Measurements from ENCODE around the gene KTN1.
A peak's percentile ranks its signal among the peaks of the same experiment; 100 is the strongest.

KTN1 gene

DNA sequence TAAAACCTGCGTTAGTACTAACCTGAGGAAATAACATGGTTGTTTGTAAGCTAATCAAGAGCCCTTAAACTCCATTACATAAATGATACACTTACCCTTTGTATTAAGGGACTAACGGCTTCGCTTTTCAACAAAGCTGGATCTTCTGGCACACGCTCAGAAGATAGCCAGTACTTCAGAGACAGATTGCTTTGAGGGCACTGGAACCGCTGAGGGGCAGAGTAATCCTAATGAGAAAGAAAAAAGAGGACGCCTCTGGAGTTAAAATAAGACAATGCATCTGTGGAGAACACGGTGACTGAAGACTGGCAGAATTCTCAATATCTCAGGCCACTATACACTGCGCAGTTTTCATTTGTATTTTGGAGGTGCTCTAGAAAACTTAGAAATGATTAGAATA, 1.5 kb upstream of the KTN1 start:
- DNase-seq: no peak

DNA sequence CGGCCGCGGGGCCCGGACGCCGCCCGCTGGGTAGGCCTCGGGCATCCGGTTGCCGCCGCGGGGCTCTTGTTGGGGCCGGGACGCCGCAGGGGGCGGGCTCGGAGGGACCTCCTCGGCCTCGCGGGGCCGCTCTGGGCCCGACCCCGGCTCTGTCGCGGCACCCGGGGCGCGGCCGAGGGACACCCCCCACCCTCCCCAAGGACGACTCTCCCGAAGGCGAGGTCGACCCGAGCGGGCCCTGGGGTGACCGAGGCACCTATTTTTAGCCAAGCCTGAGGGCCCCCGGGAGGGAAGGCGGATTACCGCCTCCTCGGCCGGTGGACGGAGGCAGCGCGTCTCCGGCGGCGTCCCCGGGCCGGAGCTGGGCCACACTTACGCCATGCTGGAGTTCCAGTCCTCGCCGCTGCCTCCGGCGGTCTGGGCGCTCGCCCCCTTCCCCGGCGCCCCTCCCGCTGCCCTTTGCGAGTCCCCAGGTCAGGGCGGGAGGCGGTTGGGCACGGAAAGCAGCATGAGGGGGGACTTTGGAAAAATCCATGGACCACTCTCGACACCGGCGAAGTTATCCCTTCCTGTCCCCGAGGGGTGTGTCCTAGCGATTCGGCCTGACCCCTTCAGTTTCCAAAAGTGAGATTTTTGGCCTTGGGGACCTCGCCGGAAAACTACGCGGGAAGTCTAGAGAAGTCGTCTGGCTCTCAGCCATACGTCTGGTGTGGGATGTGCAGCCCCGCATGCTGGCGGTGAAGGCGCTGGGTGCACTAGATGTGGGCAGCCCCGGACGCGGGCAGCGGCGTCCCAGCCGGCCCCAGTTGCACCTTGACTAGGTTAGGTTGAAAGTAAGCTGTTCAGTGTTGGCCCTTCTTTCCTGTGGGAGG, 699 bp downstream of the KTN1 start:
- DNase-seq: peak; percentile 54

DNA sequence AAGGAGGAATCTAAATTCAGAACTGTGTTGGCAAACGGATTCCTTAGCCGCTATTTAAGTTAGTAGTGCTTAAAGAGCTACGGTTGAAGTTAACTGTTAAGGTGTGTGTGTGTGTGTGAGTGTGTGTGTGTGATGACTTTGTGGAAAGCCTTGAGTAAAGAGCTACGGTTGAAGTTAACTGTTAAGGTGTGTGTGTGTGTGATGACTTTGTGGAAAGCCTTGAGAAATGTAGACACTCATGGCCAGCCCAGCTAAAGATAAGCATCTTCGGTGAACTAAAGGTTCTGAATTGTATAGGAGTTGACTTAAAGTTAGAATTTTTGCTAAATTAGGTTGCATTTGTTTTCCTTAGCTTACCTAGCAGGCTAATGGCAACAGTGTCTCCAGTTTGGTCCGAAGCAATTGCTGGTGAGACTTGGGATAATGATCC, 1.4 kb downstream of the KTN1 start:
- no peak for DNase-seq

DNA sequence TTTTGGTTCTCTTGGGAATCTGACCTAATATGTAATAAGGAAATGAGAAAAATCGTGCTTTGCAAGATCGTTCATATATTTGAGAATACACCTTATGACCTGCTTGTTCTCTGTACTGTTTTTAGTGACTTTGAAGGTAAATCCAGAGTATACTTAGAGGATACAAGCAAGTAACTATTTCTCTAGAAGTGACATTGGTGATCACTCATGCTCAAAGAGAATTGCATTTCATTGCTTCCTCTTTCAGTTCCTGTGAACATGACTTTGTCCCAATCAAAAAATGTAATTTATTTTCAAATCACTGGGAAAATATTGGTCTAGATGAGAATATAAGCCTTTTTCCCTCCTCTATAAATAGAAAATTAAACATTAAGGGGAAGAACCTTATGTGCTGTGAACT, 2.7 kb downstream of the KTN1 start:
- DNase-seq: no peak

DNA sequence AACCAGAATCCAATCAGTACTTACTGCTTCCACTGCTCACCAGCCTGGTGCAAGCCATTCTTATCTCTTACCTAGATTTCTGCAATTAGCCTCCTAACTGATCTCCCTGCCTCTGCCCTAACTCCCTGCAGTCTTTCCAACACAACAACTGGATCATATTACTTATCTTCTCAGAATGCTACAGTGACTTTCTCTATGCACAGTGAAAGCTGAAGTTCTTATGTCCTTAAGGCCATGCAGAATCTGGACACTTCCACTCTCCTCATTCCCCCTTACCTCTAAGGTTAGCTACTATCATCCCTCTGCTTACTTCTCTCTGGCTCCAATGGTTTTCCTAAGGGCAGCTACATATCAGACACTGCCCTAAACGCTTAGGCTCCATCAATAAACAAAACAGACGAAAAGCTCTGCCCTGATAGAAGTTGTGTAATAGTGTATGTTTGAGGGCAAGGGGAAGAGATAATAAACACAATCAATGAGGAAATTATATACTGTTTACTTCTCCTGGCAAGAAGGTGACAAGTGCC, 4.0 kb downstream of the KTN1 start:
- no peak for DNase-seq

DNA sequence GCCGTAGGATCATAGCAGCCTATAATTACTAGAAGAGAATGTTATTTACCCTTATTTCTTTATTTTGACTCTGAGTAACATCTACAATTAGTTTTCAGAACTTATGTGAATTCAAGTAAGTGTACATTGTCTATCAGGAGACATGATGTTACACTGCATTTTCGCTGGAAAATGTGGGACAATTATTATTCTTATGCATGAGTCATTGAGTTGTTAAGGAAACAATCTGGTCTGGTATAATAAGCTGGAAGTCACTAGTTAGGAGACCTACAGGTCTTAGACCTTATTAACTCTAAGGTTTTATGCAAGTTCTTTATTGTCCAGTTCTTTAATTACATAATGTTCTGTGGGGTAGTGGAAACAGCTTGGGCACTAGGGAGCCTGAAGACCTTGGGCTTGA, 5.8 kb downstream of the KTN1 start:
- no peak for DNase-seq

DNA sequence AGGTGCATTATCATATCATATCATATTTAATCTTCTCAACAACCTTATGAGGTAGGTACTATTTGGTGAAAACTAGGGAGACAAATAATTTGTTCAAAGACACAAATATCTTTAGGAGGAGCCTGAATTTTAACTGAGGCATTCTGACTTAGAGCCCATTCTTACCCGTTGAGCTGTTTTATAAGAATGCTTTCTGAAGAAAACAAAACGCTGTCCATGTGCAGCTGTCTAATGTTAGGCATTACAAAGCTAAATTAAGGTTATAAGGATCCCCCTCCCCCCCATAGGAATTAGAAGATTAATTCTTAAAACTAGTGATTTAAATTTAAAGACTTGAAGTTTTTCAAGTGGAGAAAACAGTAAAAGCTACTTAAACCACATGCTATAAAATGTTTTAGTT, 6.4 kb downstream of the KTN1 start:
- no peak for DNase-seq

DNA sequence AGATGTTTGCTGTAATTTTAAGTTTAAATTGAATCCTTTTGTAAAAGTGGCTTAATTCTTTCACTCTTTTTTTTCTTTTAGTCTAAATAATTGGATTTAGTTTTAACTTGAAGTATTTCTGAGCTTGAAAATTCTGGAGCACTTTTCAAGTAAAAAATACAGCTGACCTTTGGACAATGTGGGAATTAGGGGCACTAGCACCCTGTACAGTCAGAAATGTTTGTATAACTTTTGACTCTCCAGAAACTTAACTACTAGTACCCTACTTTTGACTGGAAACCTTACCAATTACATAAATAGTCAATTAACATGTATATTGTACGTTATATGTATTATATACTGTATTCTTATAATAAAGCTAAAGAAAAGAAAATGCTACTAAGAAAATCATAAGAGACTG, 7.8 kb downstream of the KTN1 start:
- no peak for DNase-seq

DNA sequence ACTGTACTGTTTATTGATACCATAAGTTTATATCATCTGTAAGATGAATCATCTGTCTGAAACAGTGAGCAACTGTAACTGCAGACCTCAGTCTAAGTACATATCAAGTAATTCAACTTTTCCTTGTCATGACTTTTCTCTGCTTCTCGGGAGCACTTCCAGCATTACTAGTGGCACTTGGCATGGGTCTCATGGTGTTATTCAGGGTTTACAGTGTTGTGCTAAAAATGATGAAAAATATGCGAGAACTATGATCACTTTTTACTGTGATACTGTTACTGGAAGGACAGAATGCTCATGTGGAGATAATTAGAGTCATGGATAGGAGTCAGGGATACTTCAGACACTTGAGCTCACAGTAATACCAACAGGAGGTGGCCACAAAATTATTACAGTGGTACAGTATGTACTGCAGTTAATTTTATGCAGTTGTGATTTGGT, 8.3 kb downstream of the KTN1 start:
- DNase-seq: no peak

DNA sequence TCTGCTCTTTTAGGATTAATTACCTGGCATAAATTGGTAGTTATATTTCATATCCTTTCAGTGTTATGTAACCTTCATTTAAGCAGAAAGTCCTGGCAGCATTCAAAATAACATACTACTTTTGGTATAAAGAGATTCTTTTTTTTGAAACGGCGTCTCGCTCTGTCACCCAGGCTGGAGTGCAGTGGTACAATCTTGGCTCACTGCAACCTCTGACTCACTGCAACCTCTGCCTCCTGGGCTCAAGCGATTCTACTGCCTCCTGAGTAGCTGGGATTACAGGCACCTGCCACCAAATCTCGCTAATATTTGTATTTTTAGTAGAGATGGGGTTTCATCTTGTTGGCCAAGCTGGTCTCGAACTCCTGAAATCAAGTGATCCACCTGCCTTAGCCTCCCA, 9.2 kb downstream of the KTN1 start:
- no peak for DNase-seq

DNA sequence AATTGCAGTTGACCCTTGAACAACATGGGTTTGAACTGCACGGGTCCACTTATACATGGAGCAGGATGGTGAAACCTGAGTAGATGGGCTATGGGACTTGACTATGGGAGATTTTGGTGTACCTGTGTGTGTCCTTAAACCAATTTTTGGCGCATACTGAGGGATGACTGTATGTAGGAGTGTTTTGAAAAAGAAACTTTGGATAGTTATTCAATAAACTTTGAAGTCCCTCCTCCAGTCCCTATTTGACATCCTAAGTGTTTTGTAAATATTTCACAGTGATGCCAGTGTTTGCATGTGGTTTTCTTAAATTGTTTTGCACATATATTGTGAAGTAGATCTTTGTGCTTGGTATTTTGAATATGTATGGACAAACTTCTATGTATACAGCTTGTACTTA, 12.4 kb downstream of the KTN1 start:
- DNase-seq: no peak

DNA sequence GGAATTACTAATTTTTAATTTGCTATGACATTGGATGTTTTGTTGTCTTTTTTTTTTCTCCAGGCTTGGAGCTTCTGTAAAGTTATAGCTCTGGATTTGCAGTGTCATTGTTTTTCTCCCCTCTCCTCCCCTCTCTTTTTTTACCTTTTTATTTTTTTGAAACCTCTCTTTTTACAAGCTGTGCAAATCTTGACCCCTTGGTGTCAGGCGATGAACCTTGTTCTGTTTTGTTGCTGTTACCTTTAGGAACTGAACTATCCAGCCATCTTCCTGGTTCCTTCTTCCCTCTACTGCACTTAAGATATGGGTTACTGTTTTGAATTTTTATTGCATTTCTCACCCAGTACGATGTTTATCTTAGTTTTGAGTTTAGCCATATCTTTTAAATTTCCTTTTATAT, 13.7 kb downstream of the KTN1 start:
- DNase-seq: no peak

DNA sequence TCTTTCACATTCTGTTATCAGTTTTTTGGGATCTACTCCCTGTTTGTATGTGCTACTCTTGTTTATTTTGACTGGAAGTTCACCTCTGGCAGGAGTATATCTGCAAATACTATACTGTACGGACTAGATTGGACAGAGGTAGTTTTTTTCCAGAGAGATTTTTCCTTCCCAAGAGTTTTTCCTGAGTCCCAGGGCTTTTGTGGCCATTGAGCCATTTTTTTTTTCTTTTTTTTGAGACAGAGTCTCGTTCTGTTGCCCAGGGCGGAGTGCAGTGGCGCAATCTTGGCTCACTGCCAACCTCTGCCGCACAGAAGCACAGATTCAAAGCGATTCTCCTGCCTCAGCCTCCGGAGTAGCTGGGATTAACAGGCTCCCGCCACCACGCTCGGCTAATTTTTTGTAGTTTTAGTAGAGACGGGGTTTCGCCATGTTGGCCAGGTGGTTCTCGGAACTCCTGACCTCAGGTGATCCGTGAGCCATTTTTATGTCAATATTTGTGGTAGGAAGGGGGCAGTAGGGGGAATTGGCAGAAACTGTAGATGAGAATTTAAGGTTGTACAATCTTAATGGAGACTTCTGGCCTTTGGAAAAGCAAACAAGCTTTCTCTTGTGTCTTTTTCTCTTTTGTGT, 19.4 kb downstream of the KTN1 start:
- DNase-seq: no peak

DNA sequence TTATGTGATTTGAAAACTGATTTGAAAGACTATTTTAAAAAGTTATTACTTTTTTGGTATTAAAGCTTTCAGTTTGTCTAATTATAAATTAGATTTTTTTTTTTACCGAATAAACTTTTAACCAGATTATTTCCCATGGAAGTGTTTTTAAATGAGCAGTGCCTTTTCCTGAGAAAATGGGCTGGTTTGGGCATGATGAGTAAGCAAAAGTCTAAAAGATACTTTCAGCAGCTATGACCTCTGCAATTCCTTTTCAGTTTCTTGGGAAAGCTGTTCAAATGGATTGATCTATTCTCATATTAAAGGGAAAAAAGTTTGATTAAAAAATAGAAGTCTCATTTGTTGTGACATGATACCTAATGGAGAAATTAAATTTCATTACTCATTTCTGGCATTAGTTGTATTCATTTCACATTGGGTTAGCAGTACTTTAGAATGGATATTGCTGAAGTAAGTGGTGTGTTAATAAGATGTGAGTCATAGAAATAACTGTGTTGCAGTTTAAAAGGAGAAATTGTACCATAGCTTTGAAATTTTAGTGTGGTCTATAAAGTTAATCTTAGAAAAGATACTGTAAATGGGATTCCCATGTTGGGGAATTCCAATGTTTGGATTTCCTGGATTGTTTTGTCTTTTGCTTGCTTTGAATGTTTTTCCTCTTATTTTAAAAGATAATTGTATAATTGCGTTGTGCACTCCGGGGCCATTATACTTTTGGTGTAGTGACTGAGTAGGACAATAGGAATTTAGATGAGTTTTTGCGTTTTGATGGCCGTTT, 21.0 kb downstream of the KTN1 start:
- DNase-seq: no peak

DNA sequence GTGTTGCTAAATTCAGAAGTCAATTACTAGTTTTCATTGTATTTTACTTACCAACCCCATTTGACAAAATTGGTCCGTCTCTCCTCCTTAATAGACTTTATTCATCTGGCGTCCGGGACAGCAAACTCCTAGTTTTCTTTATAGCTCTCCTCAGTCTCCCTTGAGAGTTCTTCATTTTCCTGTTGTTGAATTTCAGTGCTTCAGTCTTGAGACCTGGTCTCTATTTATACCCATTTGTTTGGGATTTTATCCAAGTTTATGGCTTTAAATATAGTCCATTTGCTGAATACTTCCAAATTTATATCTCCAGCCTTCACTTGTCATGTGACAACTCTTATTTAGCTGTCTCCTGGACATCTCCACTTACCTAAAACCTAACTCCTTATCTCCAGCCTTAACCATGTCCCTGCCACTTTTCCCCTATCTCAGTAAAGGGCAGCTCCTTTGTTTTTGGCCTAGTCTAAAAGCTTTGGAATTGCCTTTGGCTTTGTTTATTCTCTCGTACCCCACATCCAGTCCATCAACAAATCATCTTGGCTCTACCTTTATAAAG, 23.5 kb downstream of the KTN1 start:
- no peak for DNase-seq

DNA sequence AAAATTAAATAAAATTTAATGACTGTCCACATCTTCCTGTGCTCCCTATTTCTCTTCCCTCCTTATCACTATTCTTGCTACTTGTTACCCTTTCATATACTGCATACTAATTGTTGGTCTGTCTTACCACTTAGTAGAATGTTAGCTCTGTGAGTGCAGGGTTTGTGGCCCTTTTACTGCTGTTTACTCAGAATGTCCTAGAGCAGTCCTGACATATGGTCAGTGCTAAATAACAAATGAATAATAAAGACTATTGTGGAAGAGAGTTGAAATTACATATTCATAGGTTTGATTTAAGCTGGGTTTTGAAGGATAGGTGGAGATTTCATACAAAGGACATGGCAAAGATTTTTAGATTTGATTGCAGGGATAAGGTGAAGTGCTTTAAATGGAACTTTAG, 24.5 kb downstream of the KTN1 start:
- no peak for DNase-seq

DNA sequence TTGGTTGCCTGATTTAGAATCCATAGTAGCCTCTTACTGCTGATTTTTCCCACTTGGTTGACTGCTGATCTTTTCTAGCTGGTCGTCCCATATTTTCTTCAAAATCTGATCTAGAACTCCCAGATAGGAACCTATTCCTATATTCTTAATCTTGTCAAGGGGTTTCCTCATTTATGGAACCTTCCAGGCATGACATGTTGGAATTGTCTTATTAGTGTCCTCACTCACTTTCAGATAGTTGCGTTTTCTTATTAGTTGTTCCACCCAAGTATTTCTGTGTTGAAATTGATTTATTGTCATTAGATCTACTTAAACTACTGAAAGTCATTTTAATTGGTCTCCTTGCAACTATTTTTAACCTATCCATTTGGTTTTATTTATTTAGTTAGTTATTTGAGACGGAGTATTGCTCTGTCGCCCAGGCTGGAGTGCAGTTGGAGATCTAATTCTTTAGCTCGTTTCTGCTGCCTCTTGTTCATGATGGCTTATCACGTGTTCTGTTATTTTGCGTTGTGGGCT, 25.0 kb downstream of the KTN1 start:
- DNase-seq: no peak

DNA sequence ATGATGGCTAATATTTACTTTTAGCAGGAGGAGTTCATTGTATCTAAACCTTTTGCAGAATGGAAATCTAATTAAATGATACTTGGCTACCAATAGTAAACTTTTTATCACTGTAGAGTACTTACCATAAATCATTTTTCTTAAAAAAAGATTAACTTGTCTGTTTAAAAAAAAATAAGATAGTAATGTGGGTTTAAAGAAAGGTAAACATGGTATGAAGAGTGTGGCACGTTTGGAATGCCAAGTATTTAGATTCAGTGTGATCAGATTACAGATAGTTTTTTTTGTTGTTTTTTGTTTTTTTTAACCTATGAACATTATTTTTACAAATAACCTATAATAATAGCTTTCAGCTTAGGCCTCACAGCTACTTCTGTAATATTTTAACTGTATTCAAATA, 25.8 kb downstream of the KTN1 start:
- DNase-seq: no peak

DNA sequence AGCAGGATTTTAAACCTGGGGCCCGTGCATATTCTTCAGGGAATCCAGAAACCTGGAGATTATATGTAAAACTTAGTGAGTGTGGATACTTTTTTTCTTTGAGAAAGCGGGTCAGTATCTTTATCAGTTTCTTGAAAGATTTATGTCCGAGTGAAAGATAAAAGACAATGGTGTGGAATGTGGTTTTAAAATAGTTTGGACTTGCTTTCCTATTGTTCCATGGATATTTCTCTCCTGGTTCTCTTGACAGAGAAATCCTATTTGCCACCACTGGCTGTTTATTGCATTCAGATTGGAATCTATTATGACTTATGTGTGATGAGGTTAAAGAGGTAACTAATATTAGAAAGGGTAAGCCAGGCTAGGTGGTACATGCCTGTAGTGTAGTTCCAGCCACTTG, 27.4 kb downstream of the KTN1 start:
- DNase-seq: no peak

DNA sequence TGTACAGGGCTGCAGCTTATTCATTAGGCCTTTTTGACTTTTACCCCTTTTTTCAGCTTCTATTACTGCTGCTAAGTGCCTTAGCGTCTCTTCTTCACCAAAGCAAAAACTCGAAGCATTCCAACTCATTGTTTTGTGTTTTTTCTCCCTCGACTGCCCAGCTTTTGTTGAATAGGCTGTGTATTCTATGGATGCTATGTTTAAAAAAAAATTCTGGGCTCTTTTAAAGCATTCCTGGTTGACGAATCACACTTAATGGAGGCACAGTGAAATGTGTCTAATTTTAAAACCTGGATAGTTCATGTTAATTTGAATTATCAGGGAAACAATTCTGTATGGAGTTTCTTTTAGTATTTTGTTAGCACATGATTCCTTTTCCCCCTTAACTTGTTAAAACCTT, 29.7 kb downstream of the KTN1 start:
- no peak for DNase-seq

DNA sequence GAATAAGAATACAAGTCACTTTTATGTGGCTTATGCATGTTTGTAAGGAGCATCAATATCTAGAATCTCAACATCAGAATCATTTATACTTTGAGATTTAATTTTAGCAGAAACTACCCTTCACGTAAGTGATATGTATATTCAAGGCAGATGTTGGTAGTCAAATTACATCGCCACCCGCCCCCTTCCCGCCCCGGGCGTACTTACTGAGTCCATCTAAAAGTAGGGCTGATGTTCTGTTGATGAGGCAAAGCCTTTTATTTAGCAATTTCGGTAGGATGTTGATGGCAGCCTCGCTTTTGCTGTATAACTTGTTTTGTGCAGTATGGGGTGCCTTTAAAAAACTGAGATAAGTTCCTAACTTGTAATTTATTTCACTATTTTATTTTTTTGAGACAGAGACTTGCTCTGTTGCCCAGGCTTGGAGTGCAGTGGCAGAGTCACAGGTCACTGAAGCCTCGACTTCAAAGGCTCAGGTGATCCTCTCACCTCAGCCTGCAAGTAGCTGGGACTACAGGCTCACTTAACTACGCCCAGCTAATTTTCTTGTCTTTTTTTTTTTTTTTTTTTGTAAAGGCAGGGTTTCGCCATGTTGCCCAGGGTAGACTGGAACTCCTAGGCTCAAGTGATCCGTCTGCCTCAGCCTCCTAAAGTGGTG, 30.8 kb downstream of the KTN1 start:
- no peak for DNase-seq

DNA sequence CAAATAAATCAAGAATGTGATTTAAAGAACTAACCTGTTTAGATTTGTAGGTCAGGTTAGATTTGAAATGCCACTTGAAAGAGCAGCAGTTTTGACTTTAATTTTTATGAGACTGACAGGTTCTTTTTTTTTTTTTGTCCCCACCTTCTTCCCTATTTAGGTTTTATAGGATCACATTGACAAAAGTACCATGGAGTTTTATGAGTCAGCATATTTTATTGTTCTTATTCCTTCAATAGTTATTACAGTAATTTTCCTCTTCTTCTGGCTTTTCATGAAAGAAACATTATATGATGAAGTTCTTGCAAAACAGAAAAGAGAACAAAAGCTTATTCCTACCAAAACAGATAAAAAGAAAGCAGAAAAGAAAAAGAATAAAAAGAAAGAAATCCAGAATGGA, 31.9 kb downstream of the KTN1 start:
- no peak for DNase-seq

DNA sequence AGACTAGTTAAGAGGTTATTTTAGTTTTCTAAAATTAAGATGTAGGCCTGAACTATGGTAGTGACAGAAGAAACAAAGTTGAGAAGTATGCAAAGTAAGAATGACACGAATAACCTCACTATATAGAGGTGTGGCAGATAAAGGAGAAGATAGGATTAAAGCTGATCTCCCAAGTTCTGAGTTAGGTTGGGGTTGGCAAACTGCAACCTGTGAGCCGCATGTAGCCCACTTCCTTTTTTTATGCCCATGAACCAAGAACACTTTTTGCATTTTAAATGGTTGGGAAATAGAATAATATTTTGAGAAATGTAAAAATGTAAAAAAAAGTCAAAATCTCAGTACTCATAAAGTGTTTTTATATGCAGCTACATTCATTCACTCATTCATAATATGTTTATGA, 34.3 kb downstream of the KTN1 start:
- DNase-seq: no peak

Data from stimulated activated CD4-positive, alpha-beta T cell treated with anti-CD3 and anti-CD28 coated beads, Interleukin-4, amount 100 ng/mL, for 1 hour (primary cell).